Body of pancreas (tissue), 4 donors: ENCODE data around the gene AGAP4.
"Not testable (repeated sequence)": the region's sequence is repeated elsewhere in the genome, so short reads cannot be mapped to it uniquely, and the experiment has no call there.

Source experiments
- POLR2A ChIP-seq, 3 donors: fragments of 450-650 bp; IDR thresholded peaks; one replicate each; pipeline ENCODE4 v1.6.1; 2016; ENCODE audit warnings: antibody characterized with exemption in 3 of 3, mild to moderate bottlenecking in 2 of 3
- TF ChIP-seq, protein P1 (sequence below), 7 experiments: fragments of 450-650 bp in 4 of 7; fragments of 200-600 bp in 3 of 7; sonication (generic) in 3 of 7; IDR thresholded peaks; one replicate each; pipeline ENCODE4 v1.5.1; 2016 to 2019; ENCODE audit warnings: antibody characterized with exemption in 7 of 7

DNA sequence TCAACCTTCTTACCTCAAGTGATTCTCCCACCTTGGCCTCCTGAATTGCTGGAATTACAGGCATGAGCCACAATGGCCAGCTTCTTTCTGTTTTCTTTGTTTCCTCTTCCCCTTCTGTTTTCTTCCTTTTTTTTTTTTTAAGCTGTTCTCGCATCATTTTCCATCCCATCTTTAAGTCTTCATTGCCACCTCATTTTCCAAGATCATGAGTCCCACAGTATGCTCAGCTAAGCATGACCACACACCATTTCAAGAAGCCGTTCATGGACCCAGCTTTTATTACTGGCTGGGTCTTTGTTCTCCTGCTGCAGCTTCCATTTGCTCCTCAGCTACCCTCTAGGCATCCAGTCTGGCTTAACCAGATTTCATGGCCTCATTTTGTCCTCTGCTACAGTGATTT is 52.5 kb downstream of the AGAP4 start:
- TF ChIP-seq, protein P1, sequence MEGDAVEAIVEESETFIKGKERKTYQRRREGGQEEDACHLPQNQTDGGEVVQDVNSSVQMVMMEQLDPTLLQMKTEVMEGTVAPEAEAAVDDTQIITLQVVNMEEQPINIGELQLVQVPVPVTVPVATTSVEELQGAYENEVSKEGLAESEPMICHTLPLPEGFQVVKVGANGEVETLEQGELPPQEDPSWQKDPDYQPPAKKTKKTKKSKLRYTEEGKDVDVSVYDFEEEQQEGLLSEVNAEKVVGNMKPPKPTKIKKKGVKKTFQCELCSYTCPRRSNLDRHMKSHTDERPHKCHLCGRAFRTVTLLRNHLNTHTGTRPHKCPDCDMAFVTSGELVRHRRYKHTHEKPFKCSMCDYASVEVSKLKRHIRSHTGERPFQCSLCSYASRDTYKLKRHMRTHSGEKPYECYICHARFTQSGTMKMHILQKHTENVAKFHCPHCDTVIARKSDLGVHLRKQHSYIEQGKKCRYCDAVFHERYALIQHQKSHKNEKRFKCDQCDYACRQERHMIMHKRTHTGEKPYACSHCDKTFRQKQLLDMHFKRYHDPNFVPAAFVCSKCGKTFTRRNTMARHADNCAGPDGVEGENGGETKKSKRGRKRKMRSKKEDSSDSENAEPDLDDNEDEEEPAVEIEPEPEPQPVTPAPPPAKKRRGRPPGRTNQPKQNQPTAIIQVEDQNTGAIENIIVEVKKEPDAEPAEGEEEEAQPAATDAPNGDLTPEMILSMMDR (IDR thresholded peaks at IDR 0.05) = not testable (repeated sequence)
- TF ChIP-seq POLR2A (IDR thresholded peaks at IDR 0.05) = not testable (repeated sequence)
